Esophagus squamous epithelium (tissue), 4 donors: ENCODE results near the gene RGS12.

ENCODE experiments used
- CTCF ChIP-seq, 6 experiments: fragments of 450-650 bp in 4 of 6; fragments of 200-600 bp in 2 of 6; sonication (generic) in 2 of 6; IDR thresholded peaks; one replicate each; pipeline ENCODE4 v1.5.1; 2016 to 2019; ENCODE audit warnings: antibody characterized with exemption in 6 of 6, mild to moderate bottlenecking in 4 of 6, moderate library complexity in 4 of 6
- POLR2A ChIP-seq, 4 donors: fragments of 450-650 bp; IDR thresholded peaks; one replicate each; pipeline ENCODE4 v1.6.1; 2017; ENCODE audit warnings: antibody characterized with exemption in 4 of 4, mild to moderate bottlenecking in 4 of 4, moderate library complexity in 3 of 4

DNA sequence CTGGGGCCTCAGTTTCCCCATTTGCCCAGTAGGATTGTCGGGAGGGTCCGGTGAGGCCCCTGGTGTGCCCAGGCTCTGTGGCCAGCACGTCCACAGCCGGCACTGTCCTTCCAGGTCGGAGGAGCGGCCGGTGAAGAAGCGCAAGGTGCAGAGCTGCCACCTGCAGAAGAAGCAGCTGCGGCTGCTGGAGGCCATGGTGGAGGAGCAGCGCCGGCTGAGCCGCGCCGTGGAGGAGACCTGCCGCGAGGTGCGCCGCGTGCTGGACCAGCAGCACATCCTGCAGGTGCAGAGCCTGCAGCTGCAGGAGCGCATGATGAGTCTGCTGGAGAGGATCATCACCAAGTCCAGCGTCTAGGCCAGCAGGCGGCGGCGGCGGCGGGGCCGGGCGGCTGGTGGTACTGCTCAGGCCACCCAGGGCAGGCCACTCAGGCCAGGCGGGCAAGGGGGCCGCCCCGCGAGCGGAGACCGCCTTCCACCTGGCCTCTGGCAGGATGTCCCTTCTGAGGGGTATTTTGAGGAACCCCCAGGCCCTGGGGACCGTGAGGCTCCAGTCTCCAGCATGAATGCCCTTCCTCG lies 37.1 kb upstream of the RGS12 start:
- TF ChIP-seq CTCF (IDR thresholded peaks at IDR 0.05) (no peak), POLR2A (IDR thresholded peaks at IDR 0.05) (no peak)
